ENCODE data around the gene TSPAN17. TPM values are rescaled to one million over a fixed set of nuclear protein-coding genes. Genes with fewer than 3 reads are reported as not detected.

Gene TSPAN17
- total RNA-seq, 1 donor from 2014 or later: 47.6 TPM

DNA sequence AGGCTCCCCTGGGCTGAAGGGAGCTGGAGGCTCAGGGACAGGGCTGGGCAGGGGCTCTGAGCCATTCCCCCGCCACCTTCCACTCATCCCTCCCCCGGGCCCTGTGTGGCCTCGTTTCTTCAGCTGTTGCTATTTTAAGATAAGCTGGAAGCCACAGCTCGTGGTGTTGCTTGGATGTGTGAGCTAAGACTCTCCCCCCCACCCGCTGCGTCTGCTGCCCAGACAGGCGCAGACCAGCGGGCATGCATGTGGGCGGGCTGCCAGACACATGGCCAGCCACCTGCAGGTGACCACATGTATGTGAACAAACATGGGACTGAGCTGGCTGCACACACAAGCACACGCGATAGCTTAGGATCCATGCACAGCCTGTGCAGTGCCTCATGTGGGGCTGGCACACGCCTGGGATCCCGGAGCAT lies 25.6 kb upstream of the TSPAN17 start:
- no peak for DNase-seq (ENCODE audit: low spot score)

DNA sequence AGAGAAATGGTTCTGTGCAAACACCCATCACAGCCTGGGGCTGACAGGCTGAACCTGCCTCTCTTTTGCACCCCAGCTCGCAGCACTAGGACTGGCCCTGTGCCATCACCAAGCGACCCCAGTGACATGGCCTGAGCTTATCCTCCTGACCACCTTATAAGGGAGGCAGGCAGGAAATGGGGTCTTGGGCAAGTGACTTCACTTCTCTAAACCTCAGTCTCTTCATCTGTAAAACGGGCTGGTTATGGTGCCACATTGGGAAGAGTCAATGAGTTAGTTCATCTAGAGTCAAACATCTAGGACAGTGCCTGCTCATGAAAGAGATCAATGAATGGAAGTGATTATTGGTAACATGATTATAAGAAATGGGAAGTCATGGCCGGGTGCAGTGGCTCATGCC lies 23.1 kb upstream of the TSPAN17 start:
- no peak for DNase-seq (ENCODE audit: low spot score)

DNA sequence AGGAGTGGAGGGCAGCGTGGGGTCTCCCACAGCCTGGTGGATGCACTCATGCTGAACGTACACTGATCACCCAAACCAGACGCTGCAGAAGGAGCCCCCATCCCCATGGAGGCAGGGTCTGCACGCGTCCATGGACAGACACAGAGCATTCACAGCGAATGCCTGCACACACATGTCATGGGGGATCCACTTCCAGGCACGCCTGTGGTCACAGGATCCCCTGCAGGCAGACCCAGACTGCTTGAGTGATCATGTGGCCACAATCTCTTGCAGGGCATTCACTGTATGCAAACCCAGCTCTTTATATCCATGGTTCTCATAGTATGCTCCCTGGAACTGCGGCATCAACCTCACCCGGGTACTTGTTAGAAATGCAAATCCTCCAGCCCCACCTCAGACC lies 22.3 kb upstream of the TSPAN17 start:
- no peak for DNase-seq (ENCODE audit: low spot score)

DNA sequence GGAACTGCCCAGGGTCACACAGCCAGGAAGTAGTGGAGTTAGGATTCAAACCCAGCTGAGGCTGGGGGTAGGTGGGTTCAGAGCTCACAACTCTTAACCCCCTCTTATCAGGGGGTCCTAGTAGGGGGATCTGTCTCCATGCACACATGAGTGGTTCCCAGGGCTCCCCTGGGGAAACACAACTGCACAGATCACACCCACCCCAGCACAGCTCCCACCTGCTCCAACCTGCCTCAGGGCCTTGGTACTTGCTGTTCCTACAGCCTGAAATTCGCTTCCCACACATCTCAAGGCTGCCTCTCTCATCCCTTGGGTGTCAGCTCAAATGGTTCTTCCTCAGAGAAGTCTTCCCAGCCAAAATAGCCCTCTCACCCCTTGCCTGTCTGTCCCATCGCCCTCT lies 21.8 kb upstream of the TSPAN17 start:
- DNase-seq (ENCODE audit: low spot score): no peak

DNA sequence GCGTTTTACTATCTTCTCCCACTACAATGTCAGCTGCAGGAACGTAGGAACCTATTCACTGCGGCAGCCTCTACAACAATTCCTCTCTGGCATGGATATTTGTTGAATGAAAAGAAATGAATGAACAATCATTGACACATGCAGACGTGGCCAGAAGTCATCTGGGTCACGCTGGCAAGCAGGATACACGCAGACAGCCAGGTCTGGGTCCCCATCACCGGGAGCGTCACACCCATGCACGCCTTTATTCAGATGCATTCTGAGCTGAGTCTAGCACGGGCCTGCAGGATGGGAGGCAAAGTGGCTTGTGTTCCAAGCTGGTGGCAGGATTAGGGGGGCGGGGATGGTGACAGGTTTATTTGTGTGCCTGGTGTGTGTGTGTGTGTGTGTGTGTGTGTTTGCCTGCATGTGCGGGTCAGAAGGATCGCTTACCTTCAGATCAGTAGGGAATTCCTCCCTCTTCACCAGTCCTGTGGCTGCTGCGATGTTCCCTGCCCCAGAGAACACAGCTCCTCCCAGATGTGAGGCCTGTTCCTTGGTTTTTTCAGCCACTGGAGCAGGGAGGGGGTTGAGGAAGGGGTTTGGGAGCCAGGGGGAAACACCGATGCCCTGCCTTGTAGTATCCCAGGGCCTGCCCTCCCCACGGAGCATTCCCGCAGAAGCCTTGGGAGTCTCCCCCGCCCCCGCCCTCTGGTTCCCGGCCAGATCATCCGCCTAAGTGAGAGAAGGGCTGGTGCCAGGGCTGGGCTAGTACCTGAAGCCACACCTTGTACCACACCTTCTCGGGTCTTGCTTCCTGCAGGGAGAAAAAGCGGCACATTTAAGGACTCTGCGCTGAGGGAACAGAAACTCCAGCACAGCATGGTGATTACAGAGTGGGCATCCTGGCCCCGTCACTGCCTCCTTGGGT lies 21.1 kb upstream of the TSPAN17 start:
- no peak for DNase-seq (ENCODE audit: low spot score)

DNA sequence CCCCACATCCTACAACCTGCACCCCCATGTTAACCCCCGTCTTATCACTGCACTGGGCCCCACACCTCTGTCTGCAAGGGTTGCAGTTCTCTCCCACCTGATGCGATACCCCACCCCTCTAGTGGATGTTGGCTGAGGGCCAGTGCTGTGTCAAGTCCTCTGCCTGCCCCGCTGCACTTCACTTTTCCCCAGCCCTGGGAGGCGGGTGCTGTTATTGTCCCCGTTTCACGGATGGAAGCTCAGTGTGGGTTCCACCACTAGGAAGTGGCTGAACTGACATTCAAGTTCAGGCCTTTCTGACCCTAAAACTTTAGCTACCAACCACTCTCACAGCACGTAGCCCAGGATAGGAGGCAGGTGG lies 20.4 kb upstream of the TSPAN17 start:
- no peak for DNase-seq (ENCODE audit: low spot score)

DNA sequence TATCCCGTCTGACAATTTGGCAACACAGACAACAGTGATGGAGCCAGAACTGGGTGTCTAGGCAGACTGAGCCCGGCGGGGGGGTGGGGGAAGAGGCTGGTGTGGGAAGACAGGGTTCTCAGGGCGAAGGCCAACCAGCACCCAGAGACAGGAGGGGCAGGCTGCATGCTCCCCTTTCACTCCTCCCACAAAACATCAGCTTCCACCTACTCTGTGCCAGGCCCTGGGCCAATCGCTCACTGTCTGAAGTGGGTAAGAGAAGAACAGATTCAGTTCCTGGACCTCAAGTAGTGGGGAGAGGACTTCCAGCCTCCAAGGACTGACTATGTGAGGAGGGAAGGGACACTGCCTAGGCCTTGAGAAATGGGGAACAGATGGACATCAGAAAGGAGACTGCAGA lies 19.7 kb upstream of the TSPAN17 start:
- DNase-seq (ENCODE audit: low spot score): no peak

DNA sequence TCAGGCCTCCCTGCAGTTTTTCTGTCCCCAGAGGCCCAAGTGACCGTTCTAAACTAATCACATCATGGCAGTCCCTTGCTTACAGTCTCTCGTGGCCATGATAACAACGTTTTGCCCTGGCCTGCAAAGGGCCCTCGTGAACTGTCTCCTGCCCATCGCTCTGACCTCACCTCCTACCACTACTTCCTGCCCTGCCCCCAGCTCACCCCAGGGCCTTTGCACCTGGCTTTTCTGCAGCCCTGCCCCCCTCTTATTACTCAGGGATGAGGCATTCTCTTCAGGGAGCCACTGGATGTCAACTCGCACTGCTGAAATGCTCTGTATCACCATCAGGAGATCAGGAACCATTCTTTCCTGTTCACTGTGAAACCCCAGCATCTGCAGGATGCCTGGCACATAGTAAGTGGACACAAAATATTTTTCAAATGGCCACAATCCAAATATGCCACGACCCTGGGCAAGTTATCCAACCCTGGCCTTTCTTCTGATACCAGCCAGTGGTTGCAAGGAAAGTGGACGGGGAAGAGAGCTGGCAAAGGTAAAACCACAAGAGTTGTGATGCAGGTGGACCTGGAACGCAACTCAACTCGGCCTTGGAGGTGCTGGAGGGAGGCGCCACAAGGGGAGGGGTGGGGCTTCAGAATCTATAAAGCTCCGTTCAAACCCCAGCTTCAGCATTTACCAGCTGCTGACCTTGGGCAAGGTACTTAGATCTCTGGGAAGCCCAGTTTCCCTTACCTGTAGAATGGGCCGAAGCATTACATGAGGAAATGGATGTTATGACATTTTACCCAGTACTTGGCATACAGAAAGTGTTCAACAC lies 18.7 kb upstream of the TSPAN17 start:
- DNase-seq (ENCODE audit: low spot score): no peak

DNA sequence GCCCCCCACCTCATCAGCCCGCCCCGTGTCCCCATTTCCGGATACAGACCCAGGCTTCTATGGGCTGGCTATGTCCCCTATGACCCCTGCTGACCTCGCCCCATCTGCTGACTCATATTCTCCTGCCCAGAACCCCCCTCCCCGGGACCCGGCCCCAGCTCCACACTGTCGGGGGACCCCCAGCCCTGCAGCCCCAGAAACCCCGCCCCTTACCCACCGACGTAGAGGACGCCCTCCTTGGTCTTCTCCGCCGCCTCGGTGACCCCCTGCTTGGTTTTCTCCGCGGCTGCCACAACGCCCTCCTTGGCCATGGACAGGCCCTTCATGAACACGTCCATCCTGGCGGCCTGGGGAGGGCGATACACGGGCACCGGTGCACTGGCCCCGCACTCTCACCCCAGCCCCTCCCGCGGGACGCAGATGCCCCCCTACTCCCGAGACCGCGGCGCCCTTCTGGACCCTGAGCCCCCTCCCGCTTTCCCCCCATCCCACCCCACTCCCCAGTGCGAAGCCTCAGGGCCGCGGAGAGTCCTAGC lies 17.9 kb upstream of the TSPAN17 start:
- DNase-seq (ENCODE audit: low spot score): no peak

DNA sequence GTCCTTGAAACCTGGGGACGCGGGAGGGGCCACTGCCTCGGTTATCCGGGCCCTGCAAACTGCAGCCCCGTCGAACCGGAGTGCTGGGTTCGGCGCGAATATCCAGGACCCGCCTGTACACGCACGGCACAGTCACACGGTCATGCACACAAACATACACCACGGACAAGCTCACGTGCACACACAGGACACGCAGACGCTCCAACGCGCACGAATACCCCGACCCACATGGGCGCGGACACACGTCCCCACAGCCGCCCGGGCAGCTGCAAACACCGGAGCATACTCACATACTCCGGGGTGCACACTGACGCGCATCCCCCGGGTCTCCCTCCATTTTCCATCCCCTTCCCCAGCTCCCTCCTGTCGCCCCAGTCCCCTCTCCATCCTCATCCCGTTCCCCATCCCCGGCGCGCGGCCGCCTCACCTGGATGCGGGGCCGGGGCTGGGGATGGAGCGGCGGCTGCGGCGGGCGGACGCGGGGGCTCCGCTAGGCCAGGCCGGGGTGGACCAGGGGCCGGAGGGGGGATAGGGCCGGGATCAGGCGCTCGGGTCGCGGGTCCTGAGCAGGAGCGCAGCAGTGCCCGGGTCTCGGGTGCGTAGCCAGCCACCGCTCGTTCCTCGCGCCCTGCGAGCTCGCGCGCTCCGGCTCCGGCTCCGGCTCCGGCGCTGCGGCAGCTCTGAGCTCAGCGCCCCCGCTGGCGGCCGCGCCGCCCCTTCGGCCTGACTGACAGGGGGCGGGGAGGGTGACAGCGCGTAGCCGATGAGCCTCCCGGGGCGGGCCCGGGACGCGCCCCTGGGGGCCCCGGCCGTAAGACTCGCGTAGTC lies 17.2 kb upstream of the TSPAN17 start, which contains the start of the genes EIF4E1B and SNCB:
Gene EIF4E1B, plus strand, starts transcription at position 823 of the 828 bp plus-strand sequence. CDS start 12,113 bp downstream, outside the sequence.
Gene SNCB, minus strand, starts transcription at position 682 of the 828 bp plus-strand sequence. CDS start 880 bp downstream, outside the sequence.
- DNase-seq (ENCODE audit: low spot score): no peak

DNA sequence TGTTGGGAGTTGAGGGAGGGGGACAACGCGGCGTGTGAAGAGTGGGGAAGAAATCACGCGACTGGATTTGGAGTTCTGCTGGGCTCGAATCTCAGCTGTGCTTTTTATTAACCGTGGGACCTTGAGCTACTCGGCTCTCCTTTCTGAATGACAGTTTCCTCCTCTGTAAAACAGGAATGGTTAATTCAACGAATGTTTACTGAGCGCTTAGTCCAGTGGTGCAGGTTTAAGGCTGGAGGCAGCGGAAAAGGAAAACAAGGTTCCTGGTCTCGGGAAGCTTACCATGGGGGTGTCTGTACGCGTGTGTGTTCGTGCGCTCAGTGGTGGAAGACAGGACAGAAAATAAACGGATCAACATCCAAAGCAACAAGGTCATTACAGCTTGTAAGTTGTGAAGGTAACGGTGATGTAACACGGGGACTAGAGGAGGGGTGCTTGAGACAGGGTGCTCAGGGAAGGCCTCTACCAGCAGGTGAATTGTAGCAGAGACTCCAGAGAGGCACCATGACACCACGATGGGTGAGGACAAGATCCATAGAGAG lies 16.5 kb upstream of the TSPAN17 start:
- DNase-seq (ENCODE audit: low spot score): no peak

DNA sequence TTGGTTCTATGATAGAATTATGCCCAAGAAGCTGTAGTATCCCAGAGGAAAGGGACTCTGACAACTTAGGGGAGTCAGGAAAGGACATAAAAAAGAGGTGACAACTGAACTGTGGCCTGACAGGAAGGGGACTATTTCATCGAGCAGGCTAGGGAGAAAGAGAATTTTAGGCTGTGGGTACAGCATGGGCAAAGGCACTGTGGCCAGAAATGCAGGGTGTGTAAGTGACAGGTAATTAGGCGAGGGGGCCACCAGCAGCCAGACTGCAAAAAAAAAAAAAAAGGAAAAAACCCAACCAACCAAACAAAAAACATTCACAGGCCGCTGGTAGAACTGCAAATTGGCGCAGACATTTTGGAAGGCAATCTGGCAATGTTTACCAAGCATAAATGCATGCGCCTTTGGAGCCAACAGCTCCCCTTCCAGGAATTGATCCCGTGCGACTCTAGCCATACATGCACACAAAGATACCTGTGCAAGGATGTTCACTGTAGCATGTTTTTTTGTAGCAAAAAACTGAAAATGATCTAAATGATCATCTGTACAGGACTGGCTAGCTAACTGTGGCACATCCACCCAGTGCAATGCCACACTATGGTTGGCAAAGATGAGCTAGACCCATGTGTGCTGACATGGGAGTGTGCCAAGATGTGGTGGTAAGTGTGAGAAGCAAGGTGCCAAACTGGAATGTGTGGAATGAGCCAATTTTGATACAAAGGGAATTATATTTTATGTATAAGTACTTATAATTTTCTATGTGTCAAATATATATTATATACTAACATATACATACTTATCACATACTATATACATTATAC lies 15.7 kb upstream of the TSPAN17 start:
- no peak for DNase-seq (ENCODE audit: low spot score)

DNA sequence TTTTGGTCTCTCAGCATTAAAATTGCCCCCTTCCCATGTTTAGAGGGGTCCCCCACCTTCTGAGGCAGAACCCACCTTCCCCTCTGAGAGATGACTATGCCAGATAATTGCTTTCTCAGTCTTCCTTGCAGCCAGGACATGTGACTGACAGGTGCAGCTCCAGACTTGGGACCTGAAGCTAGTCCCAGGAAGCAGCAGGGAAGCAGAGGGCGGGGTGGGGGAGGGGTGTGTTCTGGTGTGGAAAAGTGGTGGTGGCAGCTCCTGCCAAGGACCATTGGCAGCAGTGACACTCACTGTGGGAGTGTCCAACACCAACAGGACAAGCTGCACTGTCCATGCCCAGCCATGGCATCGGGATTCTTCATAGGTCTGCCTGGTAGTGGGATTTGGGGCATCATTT lies 14.5 kb upstream of the TSPAN17 start:
- no peak for DNase-seq (ENCODE audit: low spot score)

DNA sequence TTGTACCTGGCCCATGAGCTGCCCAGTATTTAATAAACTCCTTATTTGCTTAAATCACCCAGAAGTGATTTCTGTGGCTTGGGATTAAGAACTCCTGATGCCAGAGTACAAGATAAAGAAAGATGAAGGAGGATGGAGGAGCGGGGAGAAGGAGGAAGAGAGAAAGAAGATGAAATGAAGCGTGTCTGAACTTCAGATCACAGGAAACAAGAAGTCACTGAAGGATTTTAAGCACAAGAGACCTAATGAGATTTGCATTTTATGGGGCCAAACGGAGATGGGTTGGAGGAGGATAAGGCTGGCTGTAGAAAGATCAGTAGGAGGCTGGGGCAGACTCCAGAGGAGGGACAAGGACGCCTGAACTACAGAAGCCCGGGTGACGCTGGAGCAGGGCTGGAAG lies 13.7 kb upstream of the TSPAN17 start:
- no peak for DNase-seq (ENCODE audit: low spot score)

DNA sequence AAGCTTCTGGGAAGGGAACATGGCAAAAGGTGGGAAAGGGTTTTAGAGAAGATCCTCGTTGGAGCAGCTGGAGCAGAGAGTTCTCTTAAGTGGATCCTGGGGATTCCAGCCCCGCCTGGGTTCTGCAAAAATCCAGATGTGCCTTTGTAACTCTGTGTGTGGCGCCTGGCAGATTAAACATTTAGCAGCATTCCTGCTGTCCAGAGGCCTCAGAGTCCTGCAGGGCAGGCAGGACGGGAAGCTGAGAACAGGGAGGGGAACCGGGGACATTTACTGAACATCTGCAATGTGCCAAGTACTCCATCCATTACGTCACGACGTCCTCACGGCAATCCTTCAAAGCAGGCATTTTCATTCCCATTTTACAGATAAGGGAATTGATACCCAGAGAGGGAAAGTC lies 10.9 kb upstream of the TSPAN17 start:
- DNase-seq (ENCODE audit: low spot score): no peak

DNA sequence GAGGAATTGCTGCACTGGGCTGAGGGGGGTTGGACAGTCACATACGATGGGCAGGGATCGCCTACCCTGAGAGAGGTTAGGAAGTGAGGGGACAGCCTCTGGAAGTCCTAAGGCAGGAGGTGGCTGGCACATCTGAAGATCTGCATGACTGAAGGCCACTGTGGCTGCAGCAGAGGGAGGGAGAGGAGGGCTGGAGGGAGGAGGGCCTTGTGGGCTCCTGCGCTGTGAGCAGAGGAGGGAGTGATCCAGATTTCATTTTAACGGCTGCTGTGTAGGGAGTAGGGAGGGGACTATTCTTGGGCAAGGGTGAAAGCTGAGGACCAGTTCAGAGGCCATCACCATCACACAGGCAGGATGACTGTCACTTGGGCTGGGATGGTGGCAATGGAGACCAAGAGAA lies 9.7 kb upstream of the TSPAN17 start:
- DNase-seq (ENCODE audit: low spot score): no peak

DNA sequence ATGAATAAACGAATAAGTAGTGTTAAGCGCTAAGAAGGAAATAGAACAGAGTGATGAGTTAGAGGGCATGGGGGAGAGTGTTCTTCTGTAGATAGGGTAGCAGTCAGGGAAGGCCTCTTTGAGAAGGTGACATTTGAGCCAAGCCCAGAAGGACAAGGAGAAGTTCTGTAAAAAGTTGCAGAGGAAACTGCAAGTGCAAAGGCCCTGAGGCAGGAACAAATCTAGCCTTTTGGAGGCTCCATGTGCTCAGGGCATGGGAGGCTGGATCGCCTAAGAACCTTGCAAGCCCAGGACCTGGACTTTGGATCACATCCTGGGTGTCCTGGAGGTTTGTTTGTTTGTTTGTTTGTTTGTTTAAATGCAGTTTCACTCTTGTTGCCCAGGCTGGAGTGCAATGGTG lies 8.8 kb upstream of the TSPAN17 start:
- DNase-seq (ENCODE audit: low spot score): no peak

DNA sequence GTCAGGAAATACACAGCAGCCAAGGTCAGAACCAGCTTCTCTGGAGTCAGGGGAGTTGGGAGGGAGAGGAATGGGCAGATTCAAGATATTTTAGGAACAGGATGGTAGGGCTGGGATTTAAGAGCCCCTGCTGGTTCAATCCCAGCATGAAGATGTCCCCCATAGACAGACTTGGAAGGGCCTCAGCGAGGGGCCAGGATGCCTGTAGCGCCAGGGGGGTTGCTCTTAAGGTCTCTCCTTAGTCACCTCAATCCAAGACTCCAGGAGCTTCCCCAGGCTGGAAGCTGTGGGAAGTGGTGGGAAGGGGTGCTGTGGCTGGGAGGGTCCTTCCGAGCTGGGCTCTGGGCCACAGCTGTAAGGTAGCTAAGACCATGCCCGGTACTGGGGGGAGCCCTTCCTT lies 8.1 kb upstream of the TSPAN17 start:
- no peak for DNase-seq (ENCODE audit: low spot score)

DNA sequence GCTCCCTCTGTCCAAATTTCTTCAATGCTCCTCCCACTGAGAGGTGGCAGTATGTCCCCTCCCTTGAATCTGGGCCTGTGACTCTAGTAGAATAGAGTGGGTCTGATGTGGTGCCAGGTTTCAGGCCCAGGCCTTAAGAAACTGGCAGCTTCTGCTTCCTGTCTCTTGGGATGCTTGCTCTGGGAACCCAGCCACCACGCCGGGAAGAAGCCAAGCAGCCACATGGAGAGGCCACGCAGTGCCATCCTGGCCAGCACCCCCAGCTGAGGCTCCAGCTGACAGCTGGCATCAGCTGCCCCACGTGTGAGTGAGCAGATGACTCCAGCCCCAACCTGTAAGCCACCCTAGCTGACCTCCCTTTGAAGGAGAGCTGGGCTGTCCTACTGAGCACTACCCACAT lies 7.3 kb upstream of the TSPAN17 start:
- no peak for DNase-seq (ENCODE audit: low spot score)

DNA sequence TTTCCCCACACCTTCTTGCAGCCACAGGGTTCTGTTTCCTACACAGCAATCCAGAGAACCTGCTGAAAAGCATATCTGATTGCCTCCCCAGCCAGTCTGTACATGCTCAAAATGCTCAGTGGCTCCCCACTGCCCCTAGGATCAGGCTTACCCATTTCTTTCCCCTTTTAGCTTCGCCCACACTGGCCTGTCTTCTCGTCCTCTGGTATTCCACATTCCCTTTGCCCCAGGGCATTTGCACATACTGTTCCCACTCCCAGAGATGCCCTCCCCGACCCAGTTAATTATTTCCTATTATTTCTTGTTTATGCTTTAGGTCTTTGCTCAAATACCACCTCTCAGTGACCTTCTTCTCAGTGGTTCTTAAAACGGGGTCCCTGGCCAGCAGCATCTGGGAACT lies 6.7 kb upstream of the TSPAN17 start:
- no peak for DNase-seq (ENCODE audit: low spot score)
